ENCODE measurements around the gene CSNK1G2.

CSNK1G2 gene

DNA sequence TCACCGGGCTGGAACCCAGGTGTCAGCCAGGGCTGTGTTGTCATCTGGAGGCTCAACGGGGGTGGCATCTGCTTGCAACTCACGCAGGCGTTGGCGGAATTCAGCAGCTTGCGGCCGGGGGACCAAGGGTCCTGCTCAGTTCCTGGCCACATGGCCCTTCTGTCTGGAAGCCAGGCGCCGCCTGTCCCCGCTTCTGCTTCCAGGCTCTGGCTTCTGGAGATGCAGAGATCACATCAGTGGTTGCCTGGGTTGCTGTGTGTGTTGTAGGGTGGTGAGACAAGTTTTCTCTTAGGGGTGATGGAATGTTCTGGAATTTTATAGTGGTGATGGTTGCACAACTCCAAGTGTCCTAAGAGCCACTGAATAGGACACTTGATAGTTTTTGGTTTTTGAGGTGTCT lies 30.8 kb upstream of the CSNK1G2 start:
- TF ChIP-seq, protein P1, sequence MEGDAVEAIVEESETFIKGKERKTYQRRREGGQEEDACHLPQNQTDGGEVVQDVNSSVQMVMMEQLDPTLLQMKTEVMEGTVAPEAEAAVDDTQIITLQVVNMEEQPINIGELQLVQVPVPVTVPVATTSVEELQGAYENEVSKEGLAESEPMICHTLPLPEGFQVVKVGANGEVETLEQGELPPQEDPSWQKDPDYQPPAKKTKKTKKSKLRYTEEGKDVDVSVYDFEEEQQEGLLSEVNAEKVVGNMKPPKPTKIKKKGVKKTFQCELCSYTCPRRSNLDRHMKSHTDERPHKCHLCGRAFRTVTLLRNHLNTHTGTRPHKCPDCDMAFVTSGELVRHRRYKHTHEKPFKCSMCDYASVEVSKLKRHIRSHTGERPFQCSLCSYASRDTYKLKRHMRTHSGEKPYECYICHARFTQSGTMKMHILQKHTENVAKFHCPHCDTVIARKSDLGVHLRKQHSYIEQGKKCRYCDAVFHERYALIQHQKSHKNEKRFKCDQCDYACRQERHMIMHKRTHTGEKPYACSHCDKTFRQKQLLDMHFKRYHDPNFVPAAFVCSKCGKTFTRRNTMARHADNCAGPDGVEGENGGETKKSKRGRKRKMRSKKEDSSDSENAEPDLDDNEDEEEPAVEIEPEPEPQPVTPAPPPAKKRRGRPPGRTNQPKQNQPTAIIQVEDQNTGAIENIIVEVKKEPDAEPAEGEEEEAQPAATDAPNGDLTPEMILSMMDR (IDR thresholded peaks at IDR 0.05; ENCODE audit: insufficient read depth, missing control alignments), result no peak
- DNase-seq (ENCODE audit: insufficient read length, low spot score), result no peak
- no peak for FAIRE-seq

DNA sequence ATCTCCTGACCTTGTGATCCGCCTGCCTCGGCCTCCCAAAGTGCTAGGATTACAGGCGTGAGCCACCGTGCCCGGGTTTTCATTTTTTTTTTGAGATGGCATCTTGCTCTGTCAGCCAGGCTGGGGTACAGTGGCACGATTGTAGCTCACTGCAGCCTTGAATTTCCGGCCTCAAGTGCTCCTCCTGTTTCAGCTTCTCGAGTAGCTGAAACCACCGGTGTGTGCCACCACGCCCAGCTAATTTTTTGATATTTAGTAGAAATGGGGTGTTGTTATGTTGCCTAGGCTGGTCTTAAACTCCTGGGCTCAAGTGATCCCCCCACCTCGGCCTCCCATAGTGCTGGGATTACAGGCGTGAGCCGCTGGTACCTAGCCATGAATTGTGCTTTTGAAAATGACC lies 29.9 kb upstream of the CSNK1G2 start:
- TF ChIP-seq, protein P1 (IDR thresholded peaks at IDR 0.05; ENCODE audit: insufficient read depth, missing control alignments), result no peak
- FAIRE-seq (no peak), DNase-seq (ENCODE audit: insufficient read length, low spot score) (no peak)

DNA sequence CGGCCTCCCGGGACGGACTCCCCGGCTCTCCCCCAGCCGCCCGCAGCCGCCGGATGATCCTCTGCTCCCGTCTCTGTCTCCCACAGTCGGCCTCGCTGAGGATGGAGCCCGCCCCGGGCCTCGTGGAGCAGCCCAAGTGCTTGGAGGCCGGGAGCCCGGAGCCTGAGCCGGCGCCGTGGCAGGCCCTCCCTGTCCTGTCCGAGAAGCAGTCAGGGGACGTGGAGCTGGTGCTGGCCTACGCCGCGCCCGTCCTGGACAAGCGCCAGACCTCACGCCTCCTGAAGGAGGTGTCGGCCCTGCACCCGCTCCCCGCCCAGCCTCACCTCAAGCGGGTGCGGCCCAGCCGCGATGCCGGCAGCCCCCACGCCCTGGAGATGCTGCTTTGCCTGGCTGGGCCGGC lies 29.0 kb upstream of the CSNK1G2 start:
- TF ChIP-seq, protein P1 (IDR thresholded peaks at IDR 0.05; ENCODE audit: insufficient read depth, missing control alignments), result no peak
- FAIRE-seq (no peak), DNase-seq (ENCODE audit: insufficient read length, low spot score) (no peak)

DNA sequence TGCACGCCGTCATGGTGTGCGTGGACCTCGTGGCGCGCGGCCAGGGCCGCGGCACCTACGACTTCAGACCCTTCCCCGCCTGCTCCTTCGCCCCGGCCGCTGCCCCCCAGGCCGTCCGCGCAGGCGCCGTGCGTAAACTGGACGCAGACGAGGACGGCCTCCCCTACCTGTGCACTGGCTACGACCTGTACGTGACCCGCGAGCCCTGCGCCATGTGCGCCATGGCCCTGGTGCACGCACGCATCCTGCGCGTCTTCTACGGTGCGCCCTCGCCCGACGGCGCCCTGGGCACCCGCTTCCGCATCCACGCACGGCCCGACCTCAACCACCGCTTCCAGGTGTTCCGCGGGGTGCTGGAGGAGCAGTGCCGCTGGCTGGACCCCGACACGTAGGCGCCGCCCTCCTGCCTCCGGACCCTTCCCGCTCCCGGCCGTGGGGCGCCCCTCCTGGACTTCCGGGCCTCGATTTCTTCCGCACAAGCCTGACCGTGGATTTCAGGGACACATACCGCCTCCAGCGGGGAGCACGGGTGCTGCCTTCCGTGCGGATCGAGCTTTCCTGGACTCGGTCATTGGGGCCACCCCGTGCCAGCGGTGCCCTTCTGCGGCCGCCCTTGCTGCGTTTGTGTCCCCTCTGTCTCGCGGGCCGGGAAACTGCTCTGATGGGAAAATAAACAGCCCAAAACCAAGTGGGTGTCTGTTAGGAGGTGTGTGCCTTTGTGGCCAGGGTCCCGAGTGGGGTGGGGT lies 28.0 kb upstream of the CSNK1G2 start:
- no peak for DNase-seq (ENCODE audit: insufficient read length, low spot score)
- FAIRE-seq, result no peak
- TF ChIP-seq, protein P1 (IDR thresholded peaks at IDR 0.05; ENCODE audit: insufficient read depth, missing control alignments), result no peak

DNA sequence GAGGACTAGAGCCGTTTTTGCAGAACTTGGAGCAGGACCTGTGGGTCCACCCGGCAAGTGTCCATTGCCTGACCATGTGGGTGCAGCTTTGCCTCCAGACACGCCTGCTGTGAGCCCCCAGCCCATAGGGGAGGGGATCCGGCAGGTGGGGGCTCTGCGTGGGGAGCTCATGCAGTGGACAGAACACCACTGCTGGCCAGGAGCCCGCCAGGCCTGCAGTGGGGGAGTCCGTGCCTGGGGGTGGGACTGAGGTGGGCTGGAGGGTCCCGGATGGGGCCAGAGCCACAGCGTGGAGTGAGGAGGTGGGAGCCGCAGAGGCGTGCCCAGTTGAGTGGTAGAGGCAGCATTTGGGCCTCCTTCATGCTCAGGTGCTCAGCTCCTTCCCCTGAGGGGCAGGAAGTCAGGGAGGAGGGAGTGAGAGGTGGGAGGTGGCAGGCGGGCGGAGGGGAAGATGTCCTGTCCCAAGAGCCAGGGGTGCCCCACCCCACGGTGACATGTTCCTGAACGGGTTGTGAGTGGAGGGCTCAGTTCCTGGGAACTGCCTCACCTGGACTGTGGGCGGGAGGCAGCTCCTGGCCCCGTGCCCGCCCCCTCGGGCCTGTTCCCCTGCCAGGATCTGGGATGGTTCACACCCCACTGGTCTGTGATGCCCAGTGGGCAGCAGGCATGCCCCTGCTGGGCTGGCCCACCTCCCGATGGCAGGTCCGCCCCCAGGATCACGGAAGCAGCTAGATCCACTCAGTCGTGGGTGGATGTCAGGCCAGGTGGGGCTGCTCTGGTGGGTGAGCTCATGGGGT lies 27.0 kb upstream of the CSNK1G2 start:
- TF ChIP-seq, protein P1 (IDR thresholded peaks at IDR 0.05; ENCODE audit: insufficient read depth, missing control alignments), result no peak

DNA sequence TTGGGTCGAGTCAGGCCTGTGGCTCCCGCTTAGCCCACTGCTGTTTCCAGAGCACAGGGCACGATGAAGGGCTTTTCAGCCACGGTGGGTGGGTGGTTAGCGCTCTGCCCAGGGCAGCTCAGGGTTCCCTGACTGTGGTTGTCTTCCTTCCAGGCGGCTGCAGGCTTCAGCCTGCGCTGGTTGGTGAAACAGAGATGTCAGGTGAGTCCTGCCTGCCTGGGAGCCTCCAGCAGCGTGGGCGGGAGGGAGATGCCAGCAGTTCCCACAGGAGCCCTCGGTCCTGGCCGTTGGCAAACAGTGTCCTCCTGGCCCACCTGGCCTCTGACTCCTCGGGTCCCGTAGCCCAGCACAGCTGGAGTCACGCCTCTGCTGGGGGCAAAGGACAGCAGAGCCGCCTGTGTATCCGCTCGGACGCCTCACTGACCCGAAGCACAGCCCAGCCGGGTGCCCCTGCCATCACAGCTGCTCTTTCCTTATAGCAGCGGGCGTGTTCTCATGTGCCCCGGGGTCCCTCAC lies 26.1 kb upstream of the CSNK1G2 start:
- TF ChIP-seq, protein P1 (IDR thresholded peaks at IDR 0.05; ENCODE audit: insufficient read depth, missing control alignments), result no peak
- DNase-seq (ENCODE audit: insufficient read length, low spot score), result no peak
- no peak for FAIRE-seq

More for the DNA sequence above, 27.0 kb upstream of the CSNK1G2 start:
- FAIRE-seq, result no peak
- no peak for DNase-seq (ENCODE audit: insufficient read length, low spot score)
